Kidney epithelial cell (primary cell): Measurements from ENCODE around the gene JAKMIP2. TPM values are rescaled to one million over a fixed set of nuclear protein-coding genes. Genes with fewer than 3 reads are reported as not detected.

ENCODE experiments used
- DNase-seq: peaks from one replicate; pipeline ENCODE4 v3.0.0-alpha.2; 2010; ENCODE audit warnings: low read depth
- H3K27me3 ChIP-seq: 2 replicates; pipeline ENCODE4 v1.6.0; 2011; ENCODE audit warnings: low read length; ENCODE audit not compliant: control insufficient read depth, insufficient read depth
- H3K36me3 ChIP-seq: 2 replicates; pipeline ENCODE4 v1.5.1; 2011; ENCODE audit warnings: low read length; ENCODE audit not compliant: control insufficient read depth, insufficient read depth
- H3K4me3 ChIP-seq: 2 replicates; pipeline ENCODE4 v1.5.1; 2011; ENCODE audit warnings: low read depth, mild to moderate bottlenecking, control low read depth, low read length
- CTCF ChIP-seq: IDR thresholded peaks from 2 replicates; pipeline ENCODE4 v1.5.1; 2011; ENCODE audit warnings: mild to moderate bottlenecking, moderate library complexity, low read length, control low read depth, inconsistent platforms; ENCODE audit not compliant: insufficient read depth, poor library complexity, severe bottlenecking
- total RNA-seq: library from RNA; depleted of rRNA; stranded (reverse); fragments of >200 nt; gene quantifications from 2 replicates; pipeline ENCODE4 v1.2.3, GENCODE V29; 2015

Gene JAKMIP2
- total RNA-seq, 1 donor from 2014 or later = 0.42 TPM

GRCh38 chr5:147621016-147621415, 161.5 kb downstream of the JAKMIP2 start:
- Histone ChIP-seq H3K36me3 (no peaks in the 10 kb centered on the region), H3K27me3 (no peaks in the 10 kb centered on the region), H3K4me3 (no peak overlapping the region)
- no peak for DNase-seq
- TF ChIP-seq CTCF = no peak

GRCh38 chr5:147619281-147619878, 163.1 kb downstream of the JAKMIP2 start:
- no peaks in the 10 kb centered on the region for H3K27me3 ChIP-seq
- H3K4me3 ChIP-seq = no peak overlapping the region
- DNase-seq = no peak
- no peak for TF ChIP-seq CTCF
- no peaks in the 10 kb centered on the region for H3K36me3 ChIP-seq

GRCh38 chr5:147617711-147618350, 164.7 kb downstream of the JAKMIP2 start:
- Histone ChIP-seq H3K36me3 (no peaks in the 10 kb centered on the region), H3K4me3 (no peak overlapping the region), H3K27me3 (no peaks in the 10 kb centered on the region)
- no peak for TF ChIP-seq CTCF
- DNase-seq = no peak

GRCh38 chr5:147617191-147617606, 165.3 kb downstream of the JAKMIP2 start:
- DNase-seq = no peak
- no peaks in the 10 kb centered on the region for H3K27me3 ChIP-seq
- TF ChIP-seq CTCF = no peak
- no peaks in the 10 kb centered on the region for H3K36me3 ChIP-seq
- no peak overlapping the region for H3K4me3 ChIP-seq

- DNase-seq = no peak
- H3K4me3 ChIP-seq = no peak overlapping the region
Measured at GRCh38 chr5:147616421-147616820, 166.1 kb downstream of the JAKMIP2 start.

More at GRCh38 chr5:147616421-147616820, 166.1 kb downstream of the JAKMIP2 start:
- Histone ChIP-seq H3K36me3 (no peaks in the 10 kb centered on the region), H3K27me3 (no peaks in the 10 kb centered on the region)
- TF ChIP-seq CTCF = no peak
